Upper lobe of left lung (tissue), 4 donors: ENCODE measurements around the gene POU2AF3.

ENCODE experiments used
- POLR2A ChIP-seq, 4 donors: fragments of 450-650 bp; IDR thresholded peaks; one replicate each; pipeline ENCODE4 v1.5.1; 2016 to 2017; ENCODE audit warnings: antibody characterized with exemption in 4 of 4, mild to moderate bottlenecking in 2 of 4
- TF ChIP-seq, protein P1 (sequence below), 6 experiments: fragments of 450-650 bp in 4 of 6; fragments of 200-600 bp in 2 of 6; sonication (generic) in 2 of 6; IDR thresholded peaks; one replicate each; pipeline ENCODE4 v1.5.1; 2016 to 2019; ENCODE audit warnings: antibody characterized with exemption in 6 of 6

DNA sequence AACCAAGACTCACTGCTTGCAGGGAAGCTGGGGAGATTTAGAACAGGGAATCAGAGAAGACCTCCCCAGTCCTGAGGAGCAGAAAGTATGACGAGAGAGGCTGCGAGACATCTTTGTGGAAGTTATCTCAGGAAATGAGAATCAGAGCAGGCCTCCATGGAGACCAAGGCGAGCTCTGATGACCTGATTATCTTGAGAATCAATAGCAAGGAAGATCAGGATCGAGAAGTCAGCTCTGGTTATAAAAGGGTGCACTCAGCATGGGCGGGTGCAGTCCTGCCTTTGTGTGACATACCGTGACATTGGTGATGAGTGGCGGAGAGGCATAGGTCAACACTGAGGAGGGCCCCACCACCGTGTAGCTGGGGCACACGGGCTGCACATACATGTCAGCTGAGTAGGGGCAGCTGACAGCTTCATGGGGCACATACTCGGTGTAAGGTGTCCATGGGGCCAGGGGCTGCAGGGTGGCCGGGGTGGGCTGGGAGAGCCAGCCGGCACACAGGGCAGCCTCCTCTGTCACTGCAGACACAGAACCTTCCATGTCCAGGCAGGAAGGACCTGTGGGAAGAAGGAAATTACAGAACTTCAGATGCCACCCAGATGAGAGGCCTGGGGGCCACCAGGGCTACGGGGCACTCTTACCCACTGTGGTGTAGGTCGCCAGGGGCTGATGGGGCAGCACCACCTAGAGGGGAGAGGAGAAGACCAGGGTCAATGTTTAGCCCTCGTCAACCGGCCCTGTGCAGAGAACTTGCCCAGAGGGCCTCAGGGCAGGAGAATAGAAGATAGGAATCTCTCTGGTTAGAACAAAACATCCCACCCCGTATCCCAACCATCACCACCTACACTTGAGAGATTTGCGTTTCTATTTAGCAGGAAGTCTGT is 59.0 kb downstream of the POU2AF3 start:
- TF ChIP-seq, protein P1, sequence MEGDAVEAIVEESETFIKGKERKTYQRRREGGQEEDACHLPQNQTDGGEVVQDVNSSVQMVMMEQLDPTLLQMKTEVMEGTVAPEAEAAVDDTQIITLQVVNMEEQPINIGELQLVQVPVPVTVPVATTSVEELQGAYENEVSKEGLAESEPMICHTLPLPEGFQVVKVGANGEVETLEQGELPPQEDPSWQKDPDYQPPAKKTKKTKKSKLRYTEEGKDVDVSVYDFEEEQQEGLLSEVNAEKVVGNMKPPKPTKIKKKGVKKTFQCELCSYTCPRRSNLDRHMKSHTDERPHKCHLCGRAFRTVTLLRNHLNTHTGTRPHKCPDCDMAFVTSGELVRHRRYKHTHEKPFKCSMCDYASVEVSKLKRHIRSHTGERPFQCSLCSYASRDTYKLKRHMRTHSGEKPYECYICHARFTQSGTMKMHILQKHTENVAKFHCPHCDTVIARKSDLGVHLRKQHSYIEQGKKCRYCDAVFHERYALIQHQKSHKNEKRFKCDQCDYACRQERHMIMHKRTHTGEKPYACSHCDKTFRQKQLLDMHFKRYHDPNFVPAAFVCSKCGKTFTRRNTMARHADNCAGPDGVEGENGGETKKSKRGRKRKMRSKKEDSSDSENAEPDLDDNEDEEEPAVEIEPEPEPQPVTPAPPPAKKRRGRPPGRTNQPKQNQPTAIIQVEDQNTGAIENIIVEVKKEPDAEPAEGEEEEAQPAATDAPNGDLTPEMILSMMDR (IDR thresholded peaks at IDR 0.05) = no peak
- TF ChIP-seq POLR2A (IDR thresholded peaks at IDR 0.05) = no peak
